WTC11 (cell line): Measurements from ENCODE around the gene LETMD1. TPM values are rescaled to one million over a fixed set of nuclear protein-coding genes. Genes with fewer than 3 reads are reported as not detected.

Experiments
- ATAC-seq: fragments of 200-7000 bp; cut with Tn5 transposase; 2 replicates; pipeline ENCODE4 v1.10.0; 2021; ENCODE audit warnings: mild to moderate bottlenecking, moderate library complexity
- CTCF ChIA-PET: fragments of 300-600 bp; sonication (Branson Sonifier 250); formaldehyde crosslinking; loops from one replicate; lab custom pipeline; 2021; ENCODE audit warnings: antibody characterized with exemption; lab: Charles Lee
- POLR2A ChIA-PET: fragments of 350-600 bp; sonication (Branson Sonifier 250); formaldehyde crosslinking; loops from one replicate; lab custom pipeline; 2021; ENCODE audit warnings: antibody characterized with exemption; lab: Charles Lee
- DNase-seq: peaks from one replicate; pipeline ENCODE4 v3.0.0; 2021; ENCODE audit warnings: low spot score
- H3K27ac Mint-ChIP-seq: 2 replicates; pipeline ENCODE4 v1.8.0; 2021; ENCODE audit warnings: mixed read lengths
- H3K27me3 Mint-ChIP-seq: 2 replicates; pipeline ENCODE4 v1.8.0; 2021; ENCODE audit warnings: low read depth, mild to moderate bottlenecking, moderate library complexity, mixed read lengths
- H3K36me3 Mint-ChIP-seq: 2 replicates; pipeline ENCODE4 v1.8.0; 2021; ENCODE audit warnings: mixed read lengths
- H3K4me1 Mint-ChIP-seq: 2 replicates; pipeline ENCODE4 v1.8.0; 2022; ENCODE audit warnings: mixed read lengths
- H3K4me3 Mint-ChIP-seq: 2 replicates; pipeline ENCODE4 v1.8.0; 2021; ENCODE audit warnings: mild to moderate bottlenecking, moderate library complexity, mixed read lengths
- H3K9me3 Mint-ChIP-seq: 2 replicates; pipeline ENCODE4 v1.8.0; 2021; ENCODE audit warnings: mixed read lengths
- EMX1 ChIP-seq: fragments of 250-450 bp; sonication (Bioruptor Pico); IDR thresholded peaks from 2 replicates; pipeline ENCODE4 v1.8.0; 2021; ENCODE audit warnings: mild to moderate bottlenecking
- ETV6 ChIP-seq: sonication (generic); formaldehyde crosslinking; IDR thresholded peaks from 2 replicates; pipeline ENCODE4 v1.8.1; 2022; ENCODE audit warnings: mild to moderate bottlenecking, missing genetic modification reagents
- FOXJ3 ChIP-seq: sonication (generic); formaldehyde crosslinking; IDR thresholded peaks from 2 replicates; pipeline ENCODE4 v1.9.0; 2021; ENCODE audit warnings: missing genetic modification reagents, mild to moderate bottlenecking, borderline replicate concordance
- FOXK1 ChIP-seq: sonication (generic); formaldehyde crosslinking; IDR thresholded peaks from 2 replicates; pipeline ENCODE4 v1.8.0; 2022; ENCODE audit warnings: mild to moderate bottlenecking, moderate library complexity, missing genetic modification reagents
- GABPB1 ChIP-seq: sonication (generic); formaldehyde crosslinking; IDR thresholded peaks from 2 replicates; pipeline ENCODE4 v1.8.1; 2023; ENCODE audit warnings: mild to moderate bottlenecking, missing genetic modification reagents
- IRF2 ChIP-seq: sonication (generic); formaldehyde crosslinking; IDR thresholded peaks from 2 replicates; pipeline ENCODE4 v1.8.0; 2022; ENCODE audit warnings: low read depth, missing genetic modification reagents, borderline replicate concordance
- KAT7 ChIP-seq: sonication (generic); formaldehyde crosslinking; IDR thresholded peaks from 2 replicates; pipeline ENCODE4 v1.8.1; 2023; ENCODE audit warnings: missing genetic modification reagents, mild to moderate bottlenecking, borderline replicate concordance
- RORB ChIP-seq: fragments of 250-450 bp; sonication (Bioruptor Pico); IDR thresholded peaks from 2 replicates; pipeline ENCODE4 v1.9.0; 2021; ENCODE audit warnings: mild to moderate bottlenecking
- SMAD3 ChIP-seq: sonication (generic); formaldehyde crosslinking; IDR thresholded peaks from 2 replicates; pipeline ENCODE4 v1.8.0; 2022; ENCODE audit warnings: missing genetic modification reagents, mild to moderate bottlenecking, borderline replicate concordance
- TEAD4 ChIP-seq: sonication (generic); formaldehyde crosslinking; IDR thresholded peaks from 2 replicates; pipeline ENCODE4 v1.8.0; 2022; ENCODE audit warnings: mild to moderate bottlenecking, missing genetic modification reagents
- ZBTB21 ChIP-seq: sonication (generic); formaldehyde crosslinking; IDR thresholded peaks from 2 replicates; pipeline ENCODE4 v1.8.1; 2023; ENCODE audit warnings: mild to moderate bottlenecking, missing genetic modification reagents, borderline replicate concordance
- ZNF138 ChIP-seq: sonication (generic); formaldehyde crosslinking; conservative IDR thresholded peaks from 2 replicates; pipeline ENCODE4 v1.8.1; 2022; ENCODE audit warnings: mild to moderate bottlenecking, moderate library complexity, missing genetic modification reagents
- ZNF416 ChIP-seq: fragments of 250-450 bp; sonication (Bioruptor Pico); IDR thresholded peaks from 2 replicates; pipeline ENCODE4 v1.9.0; 2021; ENCODE audit warnings: mild to moderate bottlenecking, inconsistent platforms
- total RNA-seq: library from RNA; stranded (reverse); gene quantifications from 3 replicates; pipeline ENCODE4 v1.2.3, GENCODE V29; 2021
- TF ChIP-seq, protein P1 (sequence below): sonication (generic); formaldehyde crosslinking; IDR thresholded peaks from 2 replicates; pipeline ENCODE4 v1.8.1; 2022; ENCODE audit warnings: low read depth, missing genetic modification reagents, borderline replicate concordance
- TF ChIP-seq, protein P2 (sequence below): sonication (generic); formaldehyde crosslinking; IDR thresholded peaks from 2 replicates; pipeline ENCODE4 v1.8.1; 2023; ENCODE audit warnings: mild to moderate bottlenecking, moderate library complexity, missing genetic modification reagents
- TF ChIP-seq, protein P3 (sequence below): sonication (generic); formaldehyde crosslinking; IDR thresholded peaks from 2 replicates; pipeline ENCODE4 v1.8.0; 2022; ENCODE audit warnings: missing genetic modification reagents
- TF ChIP-seq, protein P4 (sequence below): fragments of 250-450 bp; sonication (Bioruptor Pico); IDR thresholded peaks from 2 replicates; pipeline ENCODE4 v1.9.0; 2021; ENCODE audit warnings: mild to moderate bottlenecking
- TF ChIP-seq, protein P5 (sequence below): fragments of 250-450 bp; sonication (Bioruptor Pico); conservative IDR thresholded peaks from 2 replicates; pipeline ENCODE4 v1.9.0; 2021; ENCODE audit warnings: mild to moderate bottlenecking

LETMD1 gene
- total RNA-seq, 1 experiment from 2014 or later = 43.3 TPM

DNA sequence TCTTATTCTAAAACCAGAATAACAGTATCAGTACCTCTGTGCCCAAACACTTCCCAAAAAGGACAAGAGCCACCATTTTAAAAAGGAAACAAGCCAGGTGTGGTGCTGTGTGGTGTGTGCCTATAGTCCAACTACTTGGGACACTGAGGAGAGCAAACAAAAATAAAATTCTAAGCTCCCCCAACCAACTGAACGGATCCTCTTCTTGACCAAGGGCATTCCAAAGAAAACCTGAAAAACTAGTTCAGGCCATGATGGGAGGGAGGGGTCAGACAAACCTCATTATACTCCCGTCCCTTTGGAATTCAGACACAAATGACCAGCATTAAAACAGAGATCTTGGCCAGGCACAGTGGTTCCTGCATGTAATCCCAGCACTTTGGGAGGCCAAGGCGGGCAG is 42.5 kb upstream of the LETMD1 start (continued):
- TF ChIP-seq, protein P1, sequence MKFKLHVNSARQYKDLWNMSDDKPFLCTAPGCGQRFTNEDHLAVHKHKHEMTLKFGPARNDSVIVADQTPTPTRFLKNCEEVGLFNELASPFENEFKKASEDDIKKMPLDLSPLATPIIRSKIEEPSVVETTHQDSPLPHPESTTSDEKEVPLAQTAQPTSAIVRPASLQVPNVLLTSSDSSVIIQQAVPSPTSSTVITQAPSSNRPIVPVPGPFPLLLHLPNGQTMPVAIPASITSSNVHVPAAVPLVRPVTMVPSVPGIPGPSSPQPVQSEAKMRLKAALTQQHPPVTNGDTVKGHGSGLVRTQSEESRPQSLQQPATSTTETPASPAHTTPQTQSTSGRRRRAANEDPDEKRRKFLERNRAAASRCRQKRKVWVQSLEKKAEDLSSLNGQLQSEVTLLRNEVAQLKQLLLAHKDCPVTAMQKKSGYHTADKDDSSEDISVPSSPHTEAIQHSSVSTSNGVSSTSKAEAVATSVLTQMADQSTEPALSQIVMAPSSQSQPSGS (CRISPR knock-in tag) = no peak
- TF ChIP-seq ETV6 (CRISPR knock-in tag) (no peak), FOXJ3 (CRISPR knock-in tag) (no peak), TEAD4 (CRISPR knock-in tag) (no peak), FOXK1 (CRISPR knock-in tag) (no peak)
- TF ChIP-seq, protein P2, sequence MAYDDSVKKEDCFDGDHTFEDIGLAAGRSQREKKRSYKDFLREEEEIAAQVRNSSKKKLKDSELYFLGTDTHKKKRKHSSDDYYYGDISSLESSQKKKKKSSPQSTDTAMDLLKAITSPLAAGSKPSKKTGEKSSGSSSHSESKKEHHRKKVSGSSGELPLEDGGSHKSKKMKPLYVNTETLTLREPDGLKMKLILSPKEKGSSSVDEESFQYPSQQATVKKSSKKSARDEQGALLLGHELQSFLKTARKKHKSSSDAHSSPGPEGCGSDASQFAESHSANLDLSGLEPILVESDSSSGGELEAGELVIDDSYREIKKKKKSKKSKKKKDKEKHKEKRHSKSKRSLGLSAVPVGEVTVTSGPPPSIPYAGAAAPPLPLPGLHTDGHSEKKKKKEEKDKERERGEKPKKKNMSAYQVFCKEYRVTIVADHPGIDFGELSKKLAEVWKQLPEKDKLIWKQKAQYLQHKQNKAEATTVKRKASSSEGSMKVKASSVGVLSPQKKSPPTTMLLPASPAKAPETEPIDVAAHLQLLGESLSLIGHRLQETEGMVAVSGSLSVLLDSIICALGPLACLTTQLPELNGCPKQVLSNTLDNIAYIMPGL (CRISPR knock-in tag) = no peak
- TF ChIP-seq, protein P3, sequence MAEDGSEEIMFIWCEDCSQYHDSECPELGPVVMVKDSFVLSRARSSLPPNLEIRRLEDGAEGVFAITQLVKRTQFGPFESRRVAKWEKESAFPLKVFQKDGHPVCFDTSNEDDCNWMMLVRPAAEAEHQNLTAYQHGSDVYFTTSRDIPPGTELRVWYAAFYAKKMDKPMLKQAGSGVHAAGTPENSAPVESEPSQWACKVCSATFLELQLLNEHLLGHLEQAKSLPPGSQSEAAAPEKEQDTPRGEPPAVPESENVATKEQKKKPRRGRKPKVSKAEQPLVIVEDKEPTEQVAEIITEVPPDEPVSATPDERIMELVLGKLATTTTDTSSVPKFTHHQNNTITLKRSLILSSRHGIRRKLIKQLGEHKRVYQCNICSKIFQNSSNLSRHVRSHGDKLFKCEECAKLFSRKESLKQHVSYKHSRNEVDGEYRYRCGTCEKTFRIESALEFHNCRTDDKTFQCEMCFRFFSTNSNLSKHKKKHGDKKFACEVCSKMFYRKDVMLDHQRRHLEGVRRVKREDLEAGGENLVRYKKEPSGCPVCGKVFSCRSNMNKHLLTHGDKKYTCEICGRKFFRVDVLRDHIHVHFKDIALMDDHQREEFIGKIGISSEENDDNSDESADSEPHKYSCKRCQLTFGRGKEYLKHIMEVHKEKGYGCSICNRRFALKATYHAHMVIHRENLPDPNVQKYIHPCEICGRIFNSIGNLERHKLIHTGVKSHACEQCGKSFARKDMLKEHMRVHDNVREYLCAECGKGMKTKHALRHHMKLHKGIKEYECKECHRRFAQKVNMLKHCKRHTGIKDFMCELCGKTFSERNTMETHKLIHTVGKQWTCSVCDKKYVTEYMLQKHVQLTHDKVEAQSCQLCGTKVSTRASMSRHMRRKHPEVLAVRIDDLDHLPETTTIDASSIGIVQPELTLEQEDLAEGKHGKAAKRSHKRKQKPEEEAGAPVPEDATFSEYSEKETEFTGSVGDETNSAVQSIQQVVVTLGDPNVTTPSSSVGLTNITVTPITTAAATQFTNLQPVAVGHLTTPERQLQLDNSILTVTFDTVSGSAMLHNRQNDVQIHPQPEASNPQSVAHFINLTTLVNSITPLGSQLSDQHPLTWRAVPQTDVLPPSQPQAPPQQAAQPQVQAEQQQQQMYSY (CRISPR knock-in tag) = no peak

DNA sequence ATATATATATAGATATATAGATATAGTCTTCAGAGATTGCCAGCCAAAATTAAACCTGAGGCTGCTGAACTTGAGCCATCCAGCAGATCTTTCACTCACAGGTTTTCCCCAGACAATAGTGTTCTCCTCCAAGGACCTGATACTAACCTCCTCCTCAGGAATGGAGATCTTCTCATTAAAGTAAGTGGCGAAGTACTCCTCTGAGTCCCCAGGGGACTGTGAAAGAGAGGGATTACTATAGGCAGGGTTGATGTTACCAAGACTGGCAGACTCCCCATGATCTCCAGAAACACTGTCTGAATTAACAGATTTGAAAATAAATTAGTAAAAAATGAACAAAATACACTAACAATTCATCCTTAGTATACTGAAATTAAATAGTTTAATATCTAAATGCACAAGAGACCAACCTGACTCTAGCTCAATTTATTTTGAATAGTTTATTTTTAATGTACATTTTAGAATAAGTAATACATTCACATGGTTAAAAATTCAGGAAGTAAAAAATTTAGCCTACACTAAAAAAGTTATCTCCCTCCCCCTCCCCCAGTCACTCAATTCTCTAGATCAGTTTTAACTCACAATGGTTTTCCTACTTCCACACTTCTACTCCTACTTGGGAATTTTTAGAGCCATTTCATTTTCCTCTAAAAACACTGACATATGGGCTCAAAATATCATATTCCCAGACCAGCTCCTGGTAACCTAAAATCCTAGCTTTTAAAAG is 39.6 kb upstream of the LETMD1 start:
- ATAC-seq (no peak), DNase-seq (no peak)
- Mint-ChIP-seq H3K4me3 (no peak overlapping the region; the same call in 1 of the 2 replicates), H3K27ac (peak overlapping the region; percentile 48), H3K4me1 (peaks cover 46% of the 10 kb centered on the region), H3K9me3 (no peaks in the 10 kb centered on the region), H3K36me3 (peaks cover 46% of the 10 kb centered on the region), H3K27me3 (no peaks in the 10 kb centered on the region)
- no peak for TF ChIP-seq ZBTB21 (CRISPR knock-in tag)
- no peak for TF ChIP-seq ETV6 (CRISPR knock-in tag)
- no peak for TF ChIP-seq KAT7
- TF ChIP-seq RORB (CRISPR knock-in tag) = no peak
- TF ChIP-seq GABPB1 (CRISPR knock-in tag) = no peak
- TF ChIP-seq SMAD3 (CRISPR knock-in tag) = no peak
- TF ChIP-seq, protein P4, sequence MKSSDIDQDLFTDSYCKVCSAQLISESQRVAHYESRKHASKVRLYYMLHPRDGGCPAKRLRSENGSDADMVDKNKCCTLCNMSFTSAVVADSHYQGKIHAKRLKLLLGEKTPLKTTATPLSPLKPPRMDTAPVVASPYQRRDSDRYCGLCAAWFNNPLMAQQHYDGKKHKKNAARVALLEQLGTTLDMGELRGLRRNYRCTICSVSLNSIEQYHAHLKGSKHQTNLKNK (CRISPR knock-in tag) = no peak
- TF ChIP-seq EMX1 = no peak
- TF ChIP-seq ZNF416 = no peak
- TF ChIP-seq, protein P5, sequence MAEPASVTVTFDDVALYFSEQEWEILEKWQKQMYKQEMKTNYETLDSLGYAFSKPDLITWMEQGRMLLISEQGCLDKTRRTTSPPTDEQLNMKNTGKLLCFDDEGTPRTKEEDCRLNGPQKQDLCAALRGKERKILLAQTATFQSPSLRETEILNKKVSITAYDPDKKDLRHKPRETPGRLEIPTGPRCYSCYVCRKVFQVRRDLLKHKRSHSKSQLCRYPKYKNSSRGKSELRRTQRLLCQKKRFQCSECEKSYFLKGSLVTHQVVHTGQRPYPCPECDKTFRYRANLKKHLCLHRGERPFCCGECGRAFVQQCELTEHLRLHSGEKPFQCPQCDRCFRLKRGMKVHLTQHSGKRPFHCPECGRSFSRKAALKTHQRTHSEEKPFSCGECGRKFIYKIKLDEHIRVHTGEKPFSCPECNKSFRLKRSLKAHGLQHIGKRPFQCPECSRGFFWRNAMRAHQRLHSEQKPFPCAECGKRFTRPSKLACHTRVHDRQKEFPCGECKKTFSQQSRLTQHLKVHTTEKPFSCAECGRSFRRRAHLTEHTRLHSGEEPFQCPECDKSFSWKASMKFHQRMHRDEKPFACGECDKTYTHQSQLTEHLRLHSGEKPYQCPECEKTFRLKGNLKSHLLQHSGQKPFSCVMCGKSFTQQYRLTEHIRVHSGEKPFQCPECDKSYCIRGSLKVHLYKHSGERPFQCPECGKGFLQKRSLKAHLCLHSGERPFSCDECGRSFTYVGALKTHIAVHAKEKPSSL (CRISPR knock-in tag) = no peak
- no peak for TF ChIP-seq ZNF138 (CRISPR knock-in tag)
- no peak for TF ChIP-seq IRF2 (CRISPR knock-in tag)
- POLR2A ChIA-PET = interaction anchor here (1.6 kb wide), 1 partner anchor 18 kb away, joined by 7 read pairs; the partner anchor contains the start of gene SLC11A2
- CTCF ChIA-PET = interaction anchor here (1.1 to 2.5 kb wide), 2 partner anchors 19 to 22 kb away, joined by 4 to 19 read pairs; partner anchors contain the start of gene SLC11A2
